ENCODE results near the gene ATXN10.
A peak's percentile ranks its signal among the peaks of the same experiment; 100 is the strongest.

The ATXN10 gene

GRCh38 chr22:45754822-45755221 is 83.2 kb downstream of the ATXN10 start:
- DNase-seq, result no peak

- no peak for DNase-seq
Observed at GRCh38 chr22:45756558-45756957, 84.9 kb downstream of the ATXN10 start.

- peak in 31 of 58 donors; percentile 5 to 50 (median 24) for DNase-seq
Observed at GRCh38 chr22:45757068-45757467, 85.4 kb downstream of the ATXN10 start.

- no peak for DNase-seq
Observed at GRCh38 chr22:45757936-45758335, 86.3 kb downstream of the ATXN10 start.

- DNase-seq, result no peak
Observed at GRCh38 chr22:45758603-45759002, 87.0 kb downstream of the ATXN10 start.

GRCh38 chr22:45760682-45761081 is 89.0 kb downstream of the ATXN10 start:
- DNase-seq, result no peak

- DNase-seq, result no peak
Observed at GRCh38 chr22:45762545-45763235, 91.1 kb downstream of the ATXN10 start.

GRCh38 chr22:45763236-45763624 is 91.6 kb downstream of the ATXN10 start:
- no peak for DNase-seq

- no peak for DNase-seq
Observed at GRCh38 chr22:45768490-45768889, 96.9 kb downstream of the ATXN10 start.

GRCh38 chr22:45769569-45770210 is 98.1 kb downstream of the ATXN10 start:
- DNase-seq, result no peak

- DNase-seq, result no peak
Observed at GRCh38 chr22:45770506-45770905, 98.9 kb downstream of the ATXN10 start.

- DNase-seq, result no peak
Observed at GRCh38 chr22:45771057-45771456, 99.4 kb downstream of the ATXN10 start.

GRCh38 chr22:45771711-45772110 is 100.1 kb downstream of the ATXN10 start:
- DNase-seq, result no peak

- no peak for DNase-seq
Observed at GRCh38 chr22:45772743-45773142, 101.1 kb downstream of the ATXN10 start.

GRCh38 chr22:45774001-45774670 is 102.5 kb downstream of the ATXN10 start:
- no peak for DNase-seq

GRCh38 chr22:45775062-45775461 is 103.4 kb downstream of the ATXN10 start:
- no peak for DNase-seq

- DNase-seq, result no peak
Observed at GRCh38 chr22:45775569-45776312, 104.1 kb downstream of the ATXN10 start.

- no peak for DNase-seq
Observed at GRCh38 chr22:45776313-45776585, 104.6 kb downstream of the ATXN10 start.

- DNase-seq, result no peak
Observed at GRCh38 chr22:45777046-45777851, 105.6 kb downstream of the ATXN10 start.

GRCh38 chr22:45777852-45778375 is 106.3 kb downstream of the ATXN10 start:
- no peak for DNase-seq

GRCh38 chr22:45781459-45781858 is 109.8 kb downstream of the ATXN10 start:
- no peak for DNase-seq
